ENCODE results near the gene UNC93A. TPM values are rescaled to one million over a fixed set of nuclear protein-coding genes. Genes with fewer than 3 reads are reported as not detected.
"Not testable (repeated sequence)": the region's sequence is repeated elsewhere in the genome, so short reads cannot be mapped to it uniquely, and the experiment has no call there.

Gene UNC93A
- total and polyA plus RNA-seq, 3 donors from 2014 or later, result 0.39 TPM; not detected in 2

GRCh38 chr6:167356874-167357273 is 65.8 kb downstream of the UNC93A start:
- no peaks in the 10 kb centered on the region for H3K4me1 ChIP-seq
- no peaks in the 10 kb centered on the region for H3K9me3 ChIP-seq
- no peak for DNase-seq
- no peak overlapping the region for H3K27ac ChIP-seq
- no peaks in the 10 kb centered on the region for H3K27me3 ChIP-seq
- intact Hi-C loops (cut with DNase I; ENCODE audit: low total_unique reads), result no loop called here
- no peaks in the 10 kb centered on the region for H3K36me3 ChIP-seq (ENCODE audit: low read depth, missing control alignments)
- TF ChIP-seq CTCF (IDR thresholded peaks at IDR 0.05) (no peak), POLR2A (IDR thresholded peaks at IDR 0.05) (no peak)
- H3K4me3 ChIP-seq, result no peak overlapping the region
- WGBS, 2 donors, result 82 to 92% methylated on average over 3 of the region's 3 CpGs

GRCh38 chr6:167358394-167358793 is 67.3 kb downstream of the UNC93A start:
- H3K36me3 ChIP-seq (ENCODE audit: low read depth, missing control alignments); DNase-seq; H3K4me3 ChIP-seq; H3K27ac ChIP-seq; H3K9me3 ChIP-seq; intact Hi-C loops (cut with DNase I; ENCODE audit: low total_unique reads); H3K27me3 ChIP-seq; H3K4me1 ChIP-seq: not testable (repeated sequence)
- WGBS, 2 donors, result 43 to 80% methylated on average over 3 of the region's 11 CpGs

GRCh38 chr6:167361170-167361569 is 70.1 kb downstream of the UNC93A start:
- WGBS, 2 donors, result 69 to 71% methylated on average over 1 of the region's 1 CpG
- intact Hi-C loops (cut with DNase I; ENCODE audit: low total_unique reads); DNase-seq: not testable (repeated sequence)

More at GRCh38 chr6:167361170-167361569, 70.1 kb downstream of the UNC93A start:
- H3K36me3 ChIP-seq (ENCODE audit: low read depth, missing control alignments); H3K9me3 ChIP-seq; H3K4me3 ChIP-seq; H3K27me3 ChIP-seq; H3K4me1 ChIP-seq; H3K27ac ChIP-seq: not testable (repeated sequence)

Other genes with a start within 250 kb of the UNC93A start
- gene CCR6, start 168.2 kb upstream of the UNC93A start, total RNA-seq, result under 1 TPM in 1 of 2 donors, not detected in 1; 0.87 TPM
- 5.3 TPM for gene CCR6, start 168.2 kb upstream of the UNC93A start, polyA plus RNA-seq (ENCODE audit: insufficient read depth, low read depth, low replicate concordance)
- under 1 TPM; 0.19 to 0.71 TPM for gene GPR31, start 133.3 kb upstream of the UNC93A start, total RNA-seq
- gene GPR31, start 133.3 kb upstream of the UNC93A start, polyA plus RNA-seq (ENCODE audit: insufficient read depth, low read depth, low replicate concordance), result 0.20 TPM
- 10 to 100 TPM; 12.3 to 46.2 TPM for gene TTLL2, start 33.8 kb downstream of the UNC93A start, total RNA-seq
- 40.6 TPM for gene TTLL2, start 33.8 kb downstream of the UNC93A start, polyA plus RNA-seq (ENCODE audit: insufficient read depth, low read depth, low replicate concordance)